Vein endothelial cell (primary cell): Measurements from ENCODE around the gene CLCNKB. TPM values are rescaled to one million over a fixed set of nuclear protein-coding genes. Genes with fewer than 3 reads are reported as not detected.

ENCODE experiments used
- total RNA-seq: library from RNA; depleted of rRNA; stranded (reverse); fragments of >200 nt; gene quantifications from 2 replicates; pipeline ENCODE4 v1.2.3, GENCODE V29; 2012

CLCNKB gene
- total RNA-seq, result under 0.01 TPM in 1 of 2 replicates, not detected in the other

GRCh38 chr1:16043521-16043920, at the start of gene CLCNKB:
Gene CLCNKB, plus strand, starts transcription at chr1:16043782. Its CDS starts 711 bp downstream, at chr1:16044493.

GRCh38 chr1:16017461-16018303, 25.9 kb upstream of the CLCNKB start, which contains the start of gene HSPB7:
Gene HSPB7, minus strand, starts transcription at chr1:16018043. Its CDS starts 80 bp downstream, at chr1:16017963.

GRCh38 chr1:16021681-16022080, 21.9 kb upstream of the CLCNKB start, which contains the start of gene CLCNKA:
Gene CLCNKA, plus strand, starts transcription at chr1:16022036. Its CDS starts 584 bp downstream, at chr1:16022620.

GRCh38 chr1:16073490-16074119, 30.0 kb downstream of the CLCNKB start, which contains the start of gene FAM131C:
Gene FAM131C, minus strand, starts transcription at chr1:16073651. Its CDS starts 209 bp downstream, at chr1:16073442.

Other genes with a start within 250 kb of the CLCNKB start
- 1.6 and 1.8 TPM in 2 replicates for gene UQCRHL, start 236.1 kb upstream of the CLCNKB start, total RNA-seq
- gene SPEN, start 196.1 kb upstream of the CLCNKB start, total RNA-seq, result 33.0 and 34.6 TPM in 2 replicates
- gene ZBTB17, start 67.7 kb upstream of the CLCNKB start, total RNA-seq, result 30.1 and 41.5 TPM in 2 replicates
- not detected in 2 replicates for gene SRARP, start 39.5 kb upstream of the CLCNKB start, total RNA-seq
- under 0.01 TPM in 1 of 2 replicates, not detected in the other for gene HSPB7, start 25.7 kb upstream of the CLCNKB start, total RNA-seq
- gene CLCNKA, start 21.7 kb upstream of the CLCNKB start, total RNA-seq, result not detected in 2 replicates
- gene FAM131C, start 29.9 kb downstream of the CLCNKB start, total RNA-seq, result 0.33 and 0.38 TPM in 2 replicates
- gene EPHA2, start 112.3 kb downstream of the CLCNKB start, total RNA-seq, result 158 and 218 TPM in 2 replicates
- gene ARHGEF19, start 168.9 kb downstream of the CLCNKB start, total RNA-seq, result 2.3 and 5.9 TPM in 2 replicates
- 4.5 and 4.6 TPM in 2 replicates for gene CPLANE2, start 193.4 kb downstream of the CLCNKB start, total RNA-seq